ENCODE measurements around the gene HTRA2.
A peak's percentile ranks its signal among the peaks of the same experiment; 100 is the strongest.

Gene HTRA2

GRCh38 chr2:74536166-74536950, 6.6 kb downstream of the HTRA2 start:
- TF ChIP-seq CTCF (conservative IDR thresholded peaks at IDR 0.05; ENCODE audit: low read length) = no peak
- no peak for DNase-seq (ENCODE audit: low read depth)
- H3K4me3 ChIP-seq (ENCODE audit: low read length) = no peak overlapping the region

GRCh38 chr2:74537140-74537539, 7.4 kb downstream of the HTRA2 start:
- no peak overlapping the region for H3K4me3 ChIP-seq (ENCODE audit: low read length)
- DNase-seq (ENCODE audit: low read depth) = no peak
- no peak for TF ChIP-seq CTCF (conservative IDR thresholded peaks at IDR 0.05; ENCODE audit: low read length)

GRCh38 chr2:74538881-74539339, 9.2 kb downstream of the HTRA2 start:
- DNase-seq (ENCODE audit: low read depth) = no peak
- H3K4me3 ChIP-seq (ENCODE audit: low read length) = no peak overlapping the region
- TF ChIP-seq CTCF (conservative IDR thresholded peaks at IDR 0.05; ENCODE audit: low read length) = no peak

- DNase-seq (ENCODE audit: low read depth) = peak; percentile 80
Measured at GRCh38 chr2:74540291-74540690, 10.6 kb downstream of the HTRA2 start.

GRCh38 chr2:74542978-74543377, 13.2 kb downstream of the HTRA2 start:
- no peak for DNase-seq (ENCODE audit: low read depth)
- H3K4me3 ChIP-seq (ENCODE audit: low read length) = no peak overlapping the region
- no peak for TF ChIP-seq CTCF (conservative IDR thresholded peaks at IDR 0.05; ENCODE audit: low read length)

More at GRCh38 chr2:74540291-74540690, 10.6 kb downstream of the HTRA2 start:
- no peak for TF ChIP-seq CTCF (conservative IDR thresholded peaks at IDR 0.05; ENCODE audit: low read length)
- H3K4me3 ChIP-seq (ENCODE audit: low read length) = no peak overlapping the region

GRCh38 chr2:74544634-74545033, 14.9 kb downstream of the HTRA2 start:
- no peak for DNase-seq (ENCODE audit: low read depth)
- TF ChIP-seq CTCF (conservative IDR thresholded peaks at IDR 0.05; ENCODE audit: low read length) = no peak
- H3K4me3 ChIP-seq (ENCODE audit: low read length) = no peak overlapping the region

- TF ChIP-seq CTCF (conservative IDR thresholded peaks at IDR 0.05; ENCODE audit: low read length) = no peak
- no peak for DNase-seq (ENCODE audit: low read depth)
- H3K4me3 ChIP-seq (ENCODE audit: low read length) = no peak overlapping the region
Measured at GRCh38 chr2:74546004-74546403, 16.3 kb downstream of the HTRA2 start.
